AG09309 (cell line): Measurements from ENCODE around the gene MTCH1.

Source experiments
- DNase-seq: peaks from one replicate; pipeline ENCODE4 v3.0.0-alpha.2; 2010; ENCODE audit warnings: low read depth
- H3K4me3 ChIP-seq: 2 replicates; pipeline ENCODE4 v1.5.1; 2011; ENCODE audit warnings: mild to moderate bottlenecking, low read depth, low read length, moderate library complexity; ENCODE audit not compliant: control insufficient read depth
- TF ChIP-seq, protein P1 (sequence below): IDR thresholded peaks from 2 replicates; pipeline ENCODE4 v1.5.1; 2011; ENCODE audit warnings: mild to moderate bottlenecking, low read depth, low read length, inconsistent platforms; ENCODE audit not compliant: insufficient read depth, control insufficient read depth; ENCODE audit errors: missing control alignments

Gene MTCH1

DNA sequence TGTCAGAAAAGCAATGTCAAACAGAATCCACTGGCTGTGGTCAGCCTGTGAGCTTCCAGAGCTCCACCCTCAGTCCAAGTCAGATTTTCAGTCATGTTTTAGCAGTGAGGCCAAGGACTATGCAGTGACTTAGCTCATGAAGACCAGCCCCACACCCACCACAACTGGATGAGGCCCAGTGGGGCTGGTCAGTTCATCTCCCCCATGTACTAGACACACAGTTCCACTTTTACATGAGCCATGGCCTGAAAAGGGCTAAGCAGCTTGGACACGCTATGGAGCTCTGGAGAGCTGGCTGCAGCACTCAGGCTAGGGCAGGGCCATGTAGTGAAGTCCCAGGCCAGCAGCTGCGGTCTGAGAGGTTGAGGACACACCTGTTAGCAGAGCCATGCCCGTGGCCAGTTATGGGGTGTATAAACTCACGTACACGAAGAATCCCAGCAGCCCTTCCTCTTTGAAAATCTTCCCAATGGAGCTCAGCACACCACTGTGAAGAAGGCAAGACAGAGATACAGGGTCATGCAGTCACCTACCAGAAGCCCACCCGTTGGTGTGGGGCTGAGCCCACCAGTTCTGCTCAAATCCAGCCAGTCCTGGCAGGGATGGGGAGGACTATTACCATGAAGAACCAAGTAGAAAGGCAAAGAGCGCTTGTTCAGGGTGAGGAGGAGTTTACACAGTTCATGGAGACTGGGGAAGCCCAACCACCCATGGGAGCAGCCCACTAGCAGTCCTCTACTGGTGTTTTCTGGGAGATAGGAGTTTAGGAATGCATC lies 10.6 kb downstream of the MTCH1 start:
- H3K4me3 ChIP-seq, result no peak overlapping the region
- no peak for DNase-seq
- TF ChIP-seq, protein P1, sequence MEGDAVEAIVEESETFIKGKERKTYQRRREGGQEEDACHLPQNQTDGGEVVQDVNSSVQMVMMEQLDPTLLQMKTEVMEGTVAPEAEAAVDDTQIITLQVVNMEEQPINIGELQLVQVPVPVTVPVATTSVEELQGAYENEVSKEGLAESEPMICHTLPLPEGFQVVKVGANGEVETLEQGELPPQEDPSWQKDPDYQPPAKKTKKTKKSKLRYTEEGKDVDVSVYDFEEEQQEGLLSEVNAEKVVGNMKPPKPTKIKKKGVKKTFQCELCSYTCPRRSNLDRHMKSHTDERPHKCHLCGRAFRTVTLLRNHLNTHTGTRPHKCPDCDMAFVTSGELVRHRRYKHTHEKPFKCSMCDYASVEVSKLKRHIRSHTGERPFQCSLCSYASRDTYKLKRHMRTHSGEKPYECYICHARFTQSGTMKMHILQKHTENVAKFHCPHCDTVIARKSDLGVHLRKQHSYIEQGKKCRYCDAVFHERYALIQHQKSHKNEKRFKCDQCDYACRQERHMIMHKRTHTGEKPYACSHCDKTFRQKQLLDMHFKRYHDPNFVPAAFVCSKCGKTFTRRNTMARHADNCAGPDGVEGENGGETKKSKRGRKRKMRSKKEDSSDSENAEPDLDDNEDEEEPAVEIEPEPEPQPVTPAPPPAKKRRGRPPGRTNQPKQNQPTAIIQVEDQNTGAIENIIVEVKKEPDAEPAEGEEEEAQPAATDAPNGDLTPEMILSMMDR, result no peak

DNA sequence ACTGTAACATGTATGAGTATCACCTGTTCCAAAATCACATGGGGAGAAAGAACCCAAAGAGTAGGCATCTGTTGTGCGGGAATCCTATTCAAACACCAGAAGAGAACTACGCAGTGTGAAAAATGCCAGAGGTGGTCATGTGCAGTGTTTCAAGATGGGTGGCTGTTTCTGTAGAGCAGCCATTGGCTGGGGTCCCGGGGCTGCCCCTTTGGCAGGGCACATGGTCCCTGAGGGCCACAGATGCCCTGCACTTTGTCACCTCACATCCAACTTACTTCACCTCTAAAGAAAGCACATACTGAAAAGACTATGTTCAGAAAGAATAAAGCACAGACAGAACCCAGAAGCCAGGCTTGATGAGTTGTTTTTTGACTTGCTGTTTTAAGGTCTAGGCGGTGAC lies 12.3 kb downstream of the MTCH1 start:
- H3K4me3 ChIP-seq, result no peak overlapping the region
- TF ChIP-seq, protein P1, result no peak
- no peak for DNase-seq

DNA sequence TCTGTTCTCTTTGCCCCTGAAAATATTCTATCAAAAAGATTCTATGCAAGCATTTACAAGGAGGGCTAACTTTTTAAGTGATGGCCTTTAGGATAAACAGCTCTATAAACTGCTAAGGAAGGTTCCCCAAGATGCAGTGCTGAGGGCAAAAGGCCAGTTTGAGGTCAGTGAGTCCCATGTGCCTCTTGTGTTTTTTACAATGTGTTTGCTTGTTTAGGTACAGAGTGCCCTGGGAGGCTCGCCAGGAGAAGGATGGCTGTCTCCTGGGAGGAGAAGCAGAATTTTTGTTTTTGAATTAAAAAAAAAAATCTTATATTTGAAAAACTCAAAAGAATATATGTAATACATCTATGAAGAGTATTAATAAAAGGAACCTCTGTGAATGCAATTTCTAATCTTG lies 12.8 kb downstream of the MTCH1 start:
- TF ChIP-seq, protein P1, result no peak
- DNase-seq, result no peak
- H3K4me3 ChIP-seq, result no peak overlapping the region

DNA sequence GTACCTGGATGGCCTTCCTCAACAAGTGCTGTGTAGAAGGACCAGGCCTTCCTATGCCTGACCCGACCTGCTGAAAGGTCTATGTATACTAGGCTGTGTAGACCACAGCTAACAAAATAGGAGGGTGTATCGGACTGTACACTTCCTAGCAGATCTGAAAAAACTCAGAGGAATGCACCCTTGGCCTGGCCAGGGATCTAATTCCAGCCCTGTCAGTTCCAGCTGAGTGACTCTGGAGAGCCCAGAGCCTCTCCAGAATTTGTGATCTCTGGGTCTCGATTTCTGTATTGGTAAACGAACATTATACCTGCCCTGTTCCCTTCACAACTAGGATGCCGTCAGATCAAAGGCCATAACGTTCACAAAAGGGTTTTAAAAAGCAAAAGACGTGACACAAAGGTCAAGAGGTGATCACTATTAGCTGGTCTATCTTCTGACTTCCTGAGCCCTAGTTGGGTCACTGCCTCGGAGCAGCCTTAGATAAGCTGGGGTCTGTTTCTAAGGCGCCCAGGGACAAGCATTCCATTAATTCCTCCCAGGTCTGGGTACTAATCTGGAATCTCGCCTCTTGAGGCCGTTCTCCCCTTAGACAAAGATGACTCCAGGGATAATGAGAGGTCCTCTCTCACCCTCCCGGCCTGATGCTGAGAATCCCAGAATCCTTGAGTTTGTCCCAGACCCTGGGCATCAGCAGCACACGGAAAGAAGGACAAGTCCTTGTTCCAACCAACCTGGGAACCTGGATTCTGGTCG lies 13.9 kb downstream of the MTCH1 start:
- no peak for DNase-seq
- H3K4me3 ChIP-seq, result no peak overlapping the region
- TF ChIP-seq, protein P1, result no peak

DNA sequence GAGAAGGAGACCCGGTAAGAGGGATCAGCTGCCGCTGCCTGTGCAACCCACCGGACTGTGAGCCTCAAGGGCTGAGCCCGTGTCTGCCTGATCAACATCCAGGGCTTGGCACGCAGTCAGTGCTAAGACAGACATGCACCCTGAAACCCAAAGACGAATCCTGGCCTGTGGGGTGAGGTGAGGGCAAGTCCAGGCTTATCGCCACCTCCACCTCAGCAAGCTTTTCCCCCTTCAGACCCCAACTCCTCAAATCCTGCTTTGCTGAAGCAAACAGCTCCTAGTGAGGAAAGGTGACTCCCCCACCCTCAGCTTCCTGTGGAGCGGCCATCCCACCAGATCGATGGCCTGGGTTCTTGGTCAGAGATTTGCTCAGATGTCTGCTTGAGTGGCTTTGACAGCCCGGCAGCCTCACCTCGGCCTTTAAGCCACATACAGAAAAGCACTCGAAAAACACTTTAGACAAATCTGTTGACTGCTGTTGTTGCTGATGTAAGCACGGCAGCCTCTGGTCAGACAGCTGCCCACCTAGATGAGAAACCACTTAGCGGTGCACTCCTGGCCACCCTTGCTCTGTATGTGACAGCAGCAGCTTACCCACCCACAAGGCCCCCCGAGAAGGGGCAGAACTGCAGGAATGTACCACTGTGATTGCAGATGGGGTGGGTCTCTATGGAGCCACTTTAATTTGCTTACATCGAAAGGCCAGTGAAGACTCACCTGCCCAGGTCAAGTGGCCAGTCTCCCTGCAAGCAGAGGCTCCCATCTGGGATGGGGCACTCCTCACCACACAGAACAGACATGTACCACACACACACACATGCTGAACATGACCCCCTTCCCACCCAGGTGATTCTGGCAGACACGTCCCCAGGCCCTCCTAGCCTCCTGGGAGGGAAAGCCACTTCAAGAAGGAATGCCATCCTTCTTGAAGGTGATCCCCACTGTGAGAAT lies 14.8 kb downstream of the MTCH1 start:
- TF ChIP-seq, protein P1, result no peak
- no peak overlapping the region for H3K4me3 ChIP-seq
- no peak for DNase-seq

DNA sequence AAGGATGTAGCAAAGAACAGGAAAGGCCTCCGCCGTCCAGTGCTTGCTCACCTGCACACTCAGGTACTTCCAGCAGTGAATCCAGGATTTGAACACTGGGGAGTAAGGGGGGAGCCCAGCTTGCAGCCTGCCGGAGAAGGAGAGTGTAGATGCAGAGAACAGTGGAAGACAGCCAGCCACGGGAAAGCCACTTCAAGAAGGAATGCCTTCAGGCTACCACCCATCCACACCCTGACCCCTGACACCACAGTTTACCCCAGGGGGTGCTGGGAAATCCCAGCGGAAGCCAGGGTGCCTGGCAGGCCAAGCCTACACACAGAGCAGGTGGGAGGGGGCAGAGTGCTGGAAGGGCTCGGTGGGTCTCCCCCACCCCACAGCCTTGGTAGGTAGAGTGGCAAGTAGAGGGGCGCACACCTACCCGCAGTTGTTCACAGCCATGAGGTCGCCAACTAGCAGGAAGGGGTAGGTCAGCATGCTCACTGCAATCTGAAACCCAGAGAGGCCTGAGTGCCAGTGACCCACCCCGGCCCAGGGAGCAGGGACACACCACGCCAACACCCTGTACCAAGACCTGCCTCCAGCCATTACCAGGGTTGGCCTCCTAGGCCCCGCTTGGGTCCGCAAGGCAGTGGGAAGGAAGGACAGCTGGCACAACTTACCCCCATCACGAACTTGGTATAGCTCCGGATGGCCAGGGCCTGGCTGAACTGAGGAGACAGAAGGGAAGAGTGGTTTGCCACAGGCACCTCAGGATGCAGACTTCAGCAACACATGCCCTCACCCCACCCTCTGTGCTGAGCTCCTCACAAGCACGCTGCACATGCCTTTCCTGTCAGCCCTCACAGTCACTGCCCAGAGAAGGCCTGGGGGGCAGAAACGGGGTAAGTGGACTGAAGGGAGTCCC lies 15.8 kb downstream of the MTCH1 start:
- H3K4me3 ChIP-seq, result no peak overlapping the region
- TF ChIP-seq, protein P1, result no peak
- no peak for DNase-seq
